Smooth muscle cell (in vitro differentiated cells): Measurements from ENCODE around the gene ANKEF1. TPM values are rescaled to one million over a fixed set of nuclear protein-coding genes. Genes with fewer than 3 reads are reported as not detected.
"Not testable (repeated sequence)": the region's sequence is repeated elsewhere in the genome, so short reads cannot be mapped to it uniquely, and the experiment has no call there.

ENCODE experiments used
- DNase-seq: peaks from one replicate; lab custom pipeline; 2025; ENCODE audit not compliant: unreplicated experiment; lab: John Stamatoyannopoulos, UW
- H2AFZ ChIP-seq: fragments of 200-600 bp; sonication (generic); 2 replicates; pipeline ENCODE4 v1.6.0; 2016; ENCODE audit warnings: antibody characterized with exemption, low read depth, mild to moderate bottlenecking
- H3F3A ChIP-seq: fragments of 200-600 bp; sonication (generic); 2 replicates; pipeline ENCODE4 v1.6.0; 2017; ENCODE audit warnings: antibody characterized with exemption, low read depth
- H3K27ac ChIP-seq: fragments of 200-600 bp; sonication (generic); 2 replicates; pipeline ENCODE4 v1.5.1; 2016; ENCODE audit warnings: low read depth, mild to moderate bottlenecking
- H3K27me3 ChIP-seq: fragments of 200-600 bp; sonication (generic); 2 replicates; pipeline ENCODE4 v1.6.1; 2016; ENCODE audit warnings: low read depth, mild to moderate bottlenecking
- H3K36me3 ChIP-seq: fragments of 200-600 bp; sonication (generic); 2 replicates; pipeline ENCODE4 v1.5.1; 2016; ENCODE audit warnings: low read depth
- H3K4me1 ChIP-seq: fragments of 200-600 bp; sonication (generic); 2 replicates; pipeline ENCODE4 v1.5.1; 2016; ENCODE audit warnings: low read depth
- H3K4me2 ChIP-seq: fragments of 200-600 bp; sonication (generic); 2 replicates; pipeline ENCODE4 v1.6.0; 2016; ENCODE audit warnings: mild to moderate bottlenecking
- H3K4me3 ChIP-seq: fragments of 200-600 bp; sonication (generic); 2 replicates; pipeline ENCODE4 v1.5.1; 2016; ENCODE audit warnings: mild to moderate bottlenecking
- H3K79me2 ChIP-seq: fragments of 200-600 bp; sonication (generic); 2 replicates; pipeline ENCODE4 v1.6.0; 2016; ENCODE audit warnings: low read depth, mild to moderate bottlenecking
- H3K9ac ChIP-seq: fragments of 200-600 bp; sonication (generic); 2 replicates; pipeline ENCODE4 v1.6.0; 2016; ENCODE audit warnings: low read depth
- H3K9me3 ChIP-seq: fragments of 200-600 bp; sonication (generic); replicated peaks from 2 replicates; pipeline ENCODE4 v1.5.1; 2016; ENCODE audit warnings: low read depth
- H4K20me1 ChIP-seq: fragments of 200-600 bp; sonication (generic); 2 replicates; pipeline ENCODE4 v1.6.0; 2016; ENCODE audit warnings: low read depth
- WGBS: methylation state at CpG from one replicate; pipeline ENCODE4 v1.1.7; 2016; ENCODE audit warnings: low lambda C conversion rate; 5-methylcytosine and 5-hydroxymethylcytosine counted together
- polyA plus RNA-seq: library from polyadenylated mRNA; unstranded; fragments of >200 nt; fragmentation: Nextera tagmentation; extraction: Ambion mirVana; gene quantifications from 2 replicates; pipeline ENCODE4 v1.2.1, GENCODE V29; 2016
- total RNA-seq: library from RNA; depleted of rRNA; stranded (reverse); fragments of >200 nt; gene quantifications from 2 replicates; pipeline ENCODE4 v1.2.3, GENCODE V29; 2014
- TF ChIP-seq, protein P1 (sequence below): fragments of 200-600 bp; sonication (generic); IDR thresholded peaks from 2 replicates; pipeline ENCODE4 v1.5.1; 2017; ENCODE audit warnings: borderline replicate concordance, mild to moderate bottlenecking, antibody characterized with exemption; ENCODE audit not compliant: insufficient read depth, poor library complexity, severe bottlenecking

ANKEF1 gene
- total and polyA plus RNA-seq, 2 experiments from 2014 or later = 0.09 to 1.8 TPM

DNA sequence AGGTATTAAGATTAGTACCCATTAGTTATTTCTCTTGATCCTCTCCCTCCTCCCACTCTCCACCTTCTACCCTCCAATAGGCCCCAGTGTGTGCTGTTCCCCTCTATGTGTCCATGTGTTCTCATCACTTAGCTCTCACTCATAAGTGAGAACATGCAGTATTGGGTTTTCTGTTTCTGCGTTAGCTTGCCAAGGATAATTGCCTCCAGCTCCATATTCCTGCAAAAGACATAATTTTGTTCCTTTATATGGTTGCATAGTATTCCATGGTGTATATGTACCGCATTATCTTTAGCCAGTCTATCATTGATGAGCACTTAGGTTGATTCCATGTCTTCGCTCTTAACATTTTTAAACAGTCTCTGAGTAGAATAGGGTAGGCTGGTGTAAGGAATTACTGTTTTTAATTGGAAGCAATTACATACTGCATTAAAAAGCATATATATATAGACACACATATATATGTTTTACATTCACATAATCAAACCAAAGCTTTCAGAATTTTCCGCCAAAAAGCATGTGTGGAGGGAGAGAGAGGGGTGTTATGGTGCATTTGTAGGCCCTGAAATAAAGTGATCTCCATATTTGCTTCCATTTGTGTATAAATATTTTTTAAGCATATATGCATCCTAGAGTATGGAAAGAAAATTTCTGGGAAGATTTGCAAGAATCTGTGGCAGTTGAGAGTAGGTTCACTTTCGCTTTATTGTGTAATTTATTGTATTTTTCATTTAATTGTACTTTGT lies 709 bp upstream of the ANKEF1 start:
- Histone ChIP-seq H3K9me3 (no peaks in the 10 kb centered on the region), H3K4me1 (peaks cover 5% of the 10 kb centered on the region), H4K20me1 (no peaks in the 10 kb centered on the region), H3K27me3 (no peaks in the 10 kb centered on the region), H3K36me3 (no peaks in the 10 kb centered on the region), H3K27ac (no peak overlapping the region), H3F3A (no peaks in the 10 kb centered on the region), H3K4me3 (peak overlapping the region; percentile 55), H3K9ac (no peak overlapping the region), H2AFZ (no peak overlapping the region), H3K79me2 (no peaks in the 10 kb centered on the region), H3K4me2 (peak overlapping the region; percentile 87)
- DNase-seq = no peak
- TF ChIP-seq, protein P1, sequence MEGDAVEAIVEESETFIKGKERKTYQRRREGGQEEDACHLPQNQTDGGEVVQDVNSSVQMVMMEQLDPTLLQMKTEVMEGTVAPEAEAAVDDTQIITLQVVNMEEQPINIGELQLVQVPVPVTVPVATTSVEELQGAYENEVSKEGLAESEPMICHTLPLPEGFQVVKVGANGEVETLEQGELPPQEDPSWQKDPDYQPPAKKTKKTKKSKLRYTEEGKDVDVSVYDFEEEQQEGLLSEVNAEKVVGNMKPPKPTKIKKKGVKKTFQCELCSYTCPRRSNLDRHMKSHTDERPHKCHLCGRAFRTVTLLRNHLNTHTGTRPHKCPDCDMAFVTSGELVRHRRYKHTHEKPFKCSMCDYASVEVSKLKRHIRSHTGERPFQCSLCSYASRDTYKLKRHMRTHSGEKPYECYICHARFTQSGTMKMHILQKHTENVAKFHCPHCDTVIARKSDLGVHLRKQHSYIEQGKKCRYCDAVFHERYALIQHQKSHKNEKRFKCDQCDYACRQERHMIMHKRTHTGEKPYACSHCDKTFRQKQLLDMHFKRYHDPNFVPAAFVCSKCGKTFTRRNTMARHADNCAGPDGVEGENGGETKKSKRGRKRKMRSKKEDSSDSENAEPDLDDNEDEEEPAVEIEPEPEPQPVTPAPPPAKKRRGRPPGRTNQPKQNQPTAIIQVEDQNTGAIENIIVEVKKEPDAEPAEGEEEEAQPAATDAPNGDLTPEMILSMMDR = no peak
- WGBS = 80% methylated on average over 5 of the region's 5 CpGs

DNA sequence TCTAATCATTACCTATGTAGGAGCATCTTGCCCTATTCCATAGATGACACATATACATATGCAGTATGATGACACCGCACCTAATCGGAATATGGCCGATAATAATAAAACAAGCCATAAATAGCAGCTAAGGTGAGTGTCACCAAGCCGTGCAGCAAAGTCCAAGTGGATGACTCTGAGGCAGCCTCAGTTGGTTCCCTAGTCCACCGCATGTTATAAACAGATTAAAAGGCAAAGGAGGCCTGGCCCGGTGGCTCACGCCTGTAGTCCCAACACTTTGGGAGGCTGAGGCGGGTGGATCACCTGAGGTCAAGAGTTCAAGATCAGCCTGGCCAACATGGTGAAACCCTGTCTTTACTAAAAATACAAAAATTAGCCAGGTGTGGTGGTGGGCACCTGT lies 1.5 kb downstream of the ANKEF1 start:
- H3K27me3 ChIP-seq, H2AFZ ChIP-seq, H3K4me3 ChIP-seq, H3K4me2 ChIP-seq, H3K9ac ChIP-seq, DNase-seq, H4K20me1 ChIP-seq, H3K27ac ChIP-seq, H3K36me3 ChIP-seq, H3K9me3 ChIP-seq, H3K4me1 ChIP-seq, H3K79me2 ChIP-seq, H3F3A ChIP-seq: not testable (repeated sequence)
- 99% methylated on average over 8 of the region's 8 CpGs for WGBS

DNA sequence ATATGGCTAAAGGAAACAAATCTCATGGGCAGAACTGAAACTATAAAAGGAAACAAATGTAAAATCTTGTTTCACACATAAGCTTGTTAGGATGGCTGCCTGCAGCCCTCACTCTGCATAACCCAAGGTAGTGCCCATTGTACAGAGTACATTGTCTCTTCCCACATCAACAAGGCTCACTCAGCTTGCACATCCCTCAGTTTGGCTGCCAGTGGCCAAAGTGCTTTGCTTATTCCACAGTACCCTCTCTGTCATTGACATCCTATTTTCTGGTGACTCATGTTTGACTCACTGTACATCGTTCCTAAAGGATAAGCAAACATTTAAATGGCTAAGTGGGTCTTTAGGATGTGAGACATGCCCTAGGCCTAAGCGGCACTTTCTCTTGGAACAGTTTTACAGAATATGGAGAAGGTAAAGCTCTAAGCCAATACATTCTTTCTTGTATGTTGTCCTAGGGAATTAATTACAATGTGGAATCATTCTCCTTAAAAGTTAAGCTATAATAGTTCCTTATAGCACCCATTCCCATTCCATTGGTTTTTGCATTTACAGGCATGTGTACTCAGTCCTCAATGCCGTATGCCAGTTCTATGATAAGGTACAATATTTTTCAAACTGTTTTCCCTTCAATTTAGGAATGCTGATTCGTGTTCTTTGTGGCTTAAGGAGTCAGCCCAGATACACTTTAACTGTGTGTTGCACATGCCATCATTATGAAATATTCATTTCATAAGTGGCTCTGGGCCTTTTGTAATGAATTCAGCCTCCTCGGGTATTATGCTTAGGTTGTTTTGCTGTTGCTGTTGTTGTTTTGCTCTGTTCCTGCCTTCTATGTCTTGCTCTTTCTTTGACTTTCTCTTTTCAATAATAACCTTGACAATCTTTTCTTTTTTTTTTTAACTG lies 5.5 kb downstream of the ANKEF1 start:
- Histone ChIP-seq H4K20me1 (no peaks in the 10 kb centered on the region), H3K79me2 (no peaks in the 10 kb centered on the region), H3K4me3 (no peak overlapping the region), H3K9ac (no peak overlapping the region), H3K36me3 (no peaks in the 10 kb centered on the region), H3K27ac (peak overlapping the region; percentile 62), H2AFZ (no peak overlapping the region), H3K9me3 (no peaks in the 10 kb centered on the region), H3F3A (peaks cover 10% of the 10 kb centered on the region), H3K4me2 (no peak overlapping the region), H3K4me1 (no peaks in the 10 kb centered on the region), H3K27me3 (no peaks in the 10 kb centered on the region)
- TF ChIP-seq, protein P1 = no peak
- no peak for DNase-seq
- WGBS = 48% methylated on average over 5 of the region's 5 CpGs

DNA sequence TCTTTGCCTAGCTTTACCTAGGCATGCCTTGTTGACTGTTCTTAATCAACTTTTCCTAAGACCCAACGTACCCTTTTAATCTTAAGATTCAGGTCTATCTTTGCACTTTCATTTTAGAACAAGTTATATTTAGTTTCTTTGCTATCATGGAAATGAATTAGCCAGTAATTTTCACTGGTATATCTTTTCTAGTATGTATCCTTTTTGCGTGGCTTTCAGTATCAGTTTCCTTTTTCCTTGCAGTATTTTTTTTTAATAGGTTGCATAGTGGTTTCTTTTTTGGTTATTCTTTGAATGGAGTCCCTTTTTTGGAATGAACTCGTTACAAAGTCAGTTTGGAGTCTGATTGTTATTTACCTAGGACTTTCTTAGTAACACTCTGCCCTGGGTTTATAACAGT lies 7.3 kb downstream of the ANKEF1 start:
- Histone ChIP-seq H3K4me1 (no peaks in the 10 kb centered on the region), H4K20me1 (no peaks in the 10 kb centered on the region), H3F3A (peaks cover 10% of the 10 kb centered on the region), H3K9ac (no peak overlapping the region), H3K27ac (no peak overlapping the region), H3K9me3 (no peaks in the 10 kb centered on the region), H3K4me3 (no peak overlapping the region), H3K79me2 (no peaks in the 10 kb centered on the region), H2AFZ (no peak overlapping the region), H3K27me3 (no peaks in the 10 kb centered on the region), H3K36me3 (no peaks in the 10 kb centered on the region), H3K4me2 (no peak overlapping the region)
- TF ChIP-seq, protein P1 = no peak
- DNase-seq = no peak
- 94% methylated on average over 3 of the region's 3 CpGs for WGBS
